A549 (cell line): ENCODE results near the gene OVOL2. TPM values are rescaled to one million over a fixed set of nuclear protein-coding genes. Genes with fewer than 3 reads are reported as not detected.

Source experiments
- ATAC-seq, 2 experiments: fragments of 200-7000 bp in 1 of 2; fragments of >200 bp in 1 of 2; cut with Nextera tagmentation in 1 of 2; cut with Tn5 transposase in 1 of 2; 3 replicates each; pipeline versions ENCODE4 v1.8.0 to v1.9.1; 2018 to 2020; ENCODE audit warnings: mild to moderate bottlenecking in 1 of 2, moderate library complexity in 1 of 2
- CTCF ChIA-PET: fragments of 300-600 bp; sonication (Branson Sonifier 250); formaldehyde crosslinking; extraction: SDS; loops from one replicate; lab custom pipeline; 2021; ENCODE audit warnings: antibody characterized with exemption, inconsistent platforms; lab: Yijun Ruan, JAX
- POLR2A ChIA-PET: fragments of 350-600 bp; formaldehyde crosslinking; extraction: SDS; loops from one replicate; lab custom pipeline; 2021; ENCODE audit warnings: antibody characterized with exemption, inconsistent platforms; lab: Yijun Ruan, JAX
- DNase-seq, 2 experiments: peaks; one replicate each; pipeline versions ENCODE4 v3.0.0 to v3.0.0-alpha.2; 2011 to 2016; ENCODE audit warnings: low read depth in 1 of 2, low spot score in 1 of 2
- FAIRE-seq: peaks from 2 replicates; lab custom pipeline; 2011; peaks lifted over from hg19 to GRCh38; lab: Jason Lieb, UNC
- H3K27ac ChIP-seq, 2 experiments: fragments of >200 bp; sonication (Bioruptor Twin); formaldehyde crosslinking; 3 replicates each; pipeline ENCODE4 v1.5.1; 2016 to 2017
- H3K4me1 ChIP-seq: fragments of >200 bp; sonication (Bioruptor Twin); formaldehyde crosslinking; 3 replicates; pipeline ENCODE4 v1.6.1; 2016
- H3K4me2 ChIP-seq: fragments of >200 bp; sonication (Bioruptor Twin); formaldehyde crosslinking; 3 replicates; pipeline ENCODE4 v1.6.1; 2016
- H3K4me3 ChIP-seq: fragments of >200 bp; sonication (Bioruptor Twin); formaldehyde crosslinking; 3 replicates; pipeline ENCODE4 v1.5.1; 2016
- H3K9me3 ChIP-seq: fragments of >200 bp; sonication (Bioruptor Twin); formaldehyde crosslinking; 3 replicates; pipeline ENCODE4 v1.6.1; 2016
- CEBPB ChIP-seq, 2 experiments: fragments of >200 bp in 1 of 2; sonication (Bioruptor Twin) in 1 of 2; formaldehyde crosslinking in 1 of 2; IDR thresholded peaks; 2 replicates each; pipeline ENCODE4 v1.6.1; 2012 to 2016
- EHMT2 ChIP-seq: fragments of 200-600 bp; sonication (generic); IDR thresholded peaks from 2 replicates; pipeline ENCODE4 v1.6.1; 2016; ENCODE audit warnings: antibody characterized with exemption, low read depth, mild to moderate bottlenecking, moderate library complexity
- ESRRA ChIP-seq: fragments of 150-350 bp; IDR thresholded peaks from 2 replicates; pipeline ENCODE4 v1.6.1; 2014; ENCODE audit warnings: mild to moderate bottlenecking, low read length, borderline replicate concordance
- GATA3 ChIP-seq: IDR thresholded peaks from 2 replicates; pipeline ENCODE4 v1.6.1; 2012; ENCODE audit warnings: borderline replicate concordance
- HOXB13 ChIP-seq: fragments of 250-450 bp; sonication (Bioruptor Pico); IDR thresholded peaks from 2 replicates; pipeline ENCODE4 v1.5.0; 2020; ENCODE audit warnings: low read depth, mild to moderate bottlenecking, moderate library complexity
- JUN ChIP-seq, 2 experiments: fragments of >200 bp; sonication (Bioruptor Twin); formaldehyde crosslinking; IDR thresholded peaks; 2 replicates in 1 of 2; 3 replicates in 1 of 2; pipeline ENCODE4 v1.6.1; 2016 to 2017
- MAFK ChIP-seq: fragments of 450-650 bp; IDR thresholded peaks from 2 replicates; pipeline ENCODE4 v1.6.1; 2014; ENCODE audit not compliant: partially characterized antibody
- NFE2L2 ChIP-seq: fragments of 150-350 bp; conservative IDR thresholded peaks from 2 replicates; pipeline ENCODE4 v1.6.1; 2014; ENCODE audit warnings: low read length
- NPAS2 ChIP-seq: fragments of 250-450 bp; sonication (Bioruptor Pico); IDR thresholded peaks from 2 replicates; pipeline ENCODE4 v1.8.0; 2022; ENCODE audit warnings: mild to moderate bottlenecking, moderate library complexity, borderline replicate concordance
- PHF8 ChIP-seq: fragments of 200-600 bp; sonication (generic); IDR thresholded peaks from 2 replicates; pipeline ENCODE4 v1.6.1; 2016; ENCODE audit warnings: low read depth, mild to moderate bottlenecking, antibody characterized with exemption, moderate library complexity, borderline replicate concordance
- POLR2AphosphoS2 ChIP-seq: conservative IDR thresholded peaks from 2 replicates; pipeline ENCODE4 v1.6.1; 2012; ENCODE audit warnings: low read length, improper control_type of control experiment, inconsistent platforms
- RCOR1 ChIP-seq: fragments of 150-350 bp; IDR thresholded peaks from 2 replicates; pipeline ENCODE4 v1.6.1; 2014; ENCODE audit warnings: antibody characterized with exemption, low read length, low read depth
- SMC3 ChIP-seq: fragments of >200 bp; sonication (Bioruptor Twin); formaldehyde crosslinking; IDR thresholded peaks from 3 replicates; pipeline ENCODE4 v1.6.1; 2018; ENCODE audit warnings: inconsistent platforms
- SREBF2 ChIP-seq: fragments of 450-650 bp; IDR thresholded peaks from 2 replicates; pipeline ENCODE4 v1.6.1; 2014; ENCODE audit warnings: mild to moderate bottlenecking, moderate library complexity
- TFCP2L1 ChIP-seq: fragments of 250-450 bp; sonication (Bioruptor Pico); IDR thresholded peaks from 2 replicates; pipeline ENCODE4 v1.5.0; 2021; ENCODE audit warnings: mild to moderate bottlenecking
- TP53 ChIP-seq: fragments of 250-450 bp; sonication (Bioruptor Pico); IDR thresholded peaks from 2 replicates; pipeline ENCODE4 v1.5.0; 2021; ENCODE audit warnings: mild to moderate bottlenecking, moderate library complexity
- ZNF302 ChIP-seq: fragments of 250-450 bp; sonication (Bioruptor Pico); IDR thresholded peaks from 2 replicates; pipeline ENCODE4 v1.9.0; 2021; ENCODE audit warnings: inconsistent platforms, mild to moderate bottlenecking, moderate library complexity
- ZSCAN20 ChIP-seq: fragments of 250-450 bp; sonication (Bioruptor Pico); IDR thresholded peaks from 2 replicates; pipeline ENCODE4 v1.8.0; 2022; ENCODE audit warnings: mild to moderate bottlenecking, moderate library complexity
- WGBS: methylation state at CpG from one replicate; pipeline ENCODE4 v1.1.6; 2017; ENCODE audit errors: missing lambda C conversion rate; 5-methylcytosine and 5-hydroxymethylcytosine counted together
- polyA plus RNA-seq, 4 experiments: library from polyadenylated mRNA; depleted of rRNA in 3 of 4; stranded (reverse); fragments of >200 nt; fragmentation: RNase III in 1 of 4; extraction: RNeasy Plus Mini Kit Qiagen cat#74134 plus additional on column Dnase treatment in 1 of 4; gene quantifications; 2 replicates in 3 of 4; 3 replicates in 1 of 4; pipeline ENCODE4 v1.2.3, GENCODE V29; 2011 to 2017
- TF ChIP-seq, protein P1 (sequence below): fragments of >200 bp; sonication (Bioruptor Twin); formaldehyde crosslinking; IDR thresholded peaks from 3 replicates; pipeline ENCODE4 v1.5.1; 2016
- TF ChIP-seq, protein P2 (sequence below): fragments of 200-600 bp; sonication (generic); IDR thresholded peaks from 2 replicates; pipeline ENCODE4 v1.6.1; 2016; ENCODE audit warnings: antibody characterized with exemption, mild to moderate bottlenecking, moderate library complexity
- TF ChIP-seq, protein P3 (sequence below): IDR thresholded peaks from 2 replicates; pipeline ENCODE4 v1.6.1; 2012; ENCODE audit warnings: low read depth, borderline replicate concordance
- TF ChIP-seq, protein P4 (sequence below): IDR thresholded peaks from 2 replicates; pipeline ENCODE4 v1.6.1; 2012
- TF ChIP-seq, protein P5 (sequence below): fragments of 450-650 bp; IDR thresholded peaks from 2 replicates; pipeline ENCODE4 v1.6.1; 2014; ENCODE audit warnings: antibody characterized with exemption
- TF ChIP-seq, protein P6 (sequence below): fragments of >200 bp; sonication (Bioruptor Twin); formaldehyde crosslinking; IDR thresholded peaks from 2 replicates; pipeline ENCODE4 v1.6.1; 2016

OVOL2 gene
- polyA plus RNA-seq, 2 of the 4 experiments (the other 2 are of a cell fraction): not detected

DNA sequence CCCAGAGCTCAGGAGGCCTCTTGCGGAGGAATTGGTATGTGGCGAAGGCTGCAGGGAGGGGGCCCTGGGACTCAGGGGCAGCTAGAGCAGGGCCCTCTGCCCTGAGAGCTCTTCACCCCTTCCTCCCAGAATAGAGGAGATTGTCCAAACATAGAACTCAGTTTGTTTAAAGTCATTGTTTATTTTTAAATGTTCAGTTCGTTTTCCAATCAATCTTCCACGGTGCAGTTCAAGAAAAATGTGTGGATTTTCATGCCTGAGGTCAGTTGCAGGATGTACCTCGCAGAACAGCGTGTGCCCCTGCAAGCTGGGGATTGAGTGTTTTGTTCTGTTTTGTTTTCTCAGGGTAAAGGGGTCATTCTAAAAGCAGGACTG is 51.7 kb downstream of the OVOL2 start:
- ChIA-PET POLR2A (no interaction called here), CTCF (interaction anchor here (0.9 kb wide), 1 partner anchor 10 kb away, joined by 5 read pairs; no protein-coding TSS in a partner anchor)
- DNase-seq (no peak), FAIRE-seq (no peak), ATAC-seq (no peak)
- TF ChIP-seq CEBPB (IDR thresholded peaks at IDR 0.05) (no peak), SMC3 (no peak), SREBF2 (no peak)
- TF ChIP-seq, protein P1, sequence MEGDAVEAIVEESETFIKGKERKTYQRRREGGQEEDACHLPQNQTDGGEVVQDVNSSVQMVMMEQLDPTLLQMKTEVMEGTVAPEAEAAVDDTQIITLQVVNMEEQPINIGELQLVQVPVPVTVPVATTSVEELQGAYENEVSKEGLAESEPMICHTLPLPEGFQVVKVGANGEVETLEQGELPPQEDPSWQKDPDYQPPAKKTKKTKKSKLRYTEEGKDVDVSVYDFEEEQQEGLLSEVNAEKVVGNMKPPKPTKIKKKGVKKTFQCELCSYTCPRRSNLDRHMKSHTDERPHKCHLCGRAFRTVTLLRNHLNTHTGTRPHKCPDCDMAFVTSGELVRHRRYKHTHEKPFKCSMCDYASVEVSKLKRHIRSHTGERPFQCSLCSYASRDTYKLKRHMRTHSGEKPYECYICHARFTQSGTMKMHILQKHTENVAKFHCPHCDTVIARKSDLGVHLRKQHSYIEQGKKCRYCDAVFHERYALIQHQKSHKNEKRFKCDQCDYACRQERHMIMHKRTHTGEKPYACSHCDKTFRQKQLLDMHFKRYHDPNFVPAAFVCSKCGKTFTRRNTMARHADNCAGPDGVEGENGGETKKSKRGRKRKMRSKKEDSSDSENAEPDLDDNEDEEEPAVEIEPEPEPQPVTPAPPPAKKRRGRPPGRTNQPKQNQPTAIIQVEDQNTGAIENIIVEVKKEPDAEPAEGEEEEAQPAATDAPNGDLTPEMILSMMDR: no peak
- 75% methylated on average over 6 of the region's 6 CpGs for WGBS
- Histone ChIP-seq H3K4me3 (no peak overlapping the region), H3K4me1 (peaks cover 9% of the 10 kb centered on the region; the same call in 1 of the 3 replicates), H3K9me3 (no peaks in the 10 kb centered on the region), H3K27ac (no peak overlapping the region), H3K4me2 (no peak overlapping the region)

DNA sequence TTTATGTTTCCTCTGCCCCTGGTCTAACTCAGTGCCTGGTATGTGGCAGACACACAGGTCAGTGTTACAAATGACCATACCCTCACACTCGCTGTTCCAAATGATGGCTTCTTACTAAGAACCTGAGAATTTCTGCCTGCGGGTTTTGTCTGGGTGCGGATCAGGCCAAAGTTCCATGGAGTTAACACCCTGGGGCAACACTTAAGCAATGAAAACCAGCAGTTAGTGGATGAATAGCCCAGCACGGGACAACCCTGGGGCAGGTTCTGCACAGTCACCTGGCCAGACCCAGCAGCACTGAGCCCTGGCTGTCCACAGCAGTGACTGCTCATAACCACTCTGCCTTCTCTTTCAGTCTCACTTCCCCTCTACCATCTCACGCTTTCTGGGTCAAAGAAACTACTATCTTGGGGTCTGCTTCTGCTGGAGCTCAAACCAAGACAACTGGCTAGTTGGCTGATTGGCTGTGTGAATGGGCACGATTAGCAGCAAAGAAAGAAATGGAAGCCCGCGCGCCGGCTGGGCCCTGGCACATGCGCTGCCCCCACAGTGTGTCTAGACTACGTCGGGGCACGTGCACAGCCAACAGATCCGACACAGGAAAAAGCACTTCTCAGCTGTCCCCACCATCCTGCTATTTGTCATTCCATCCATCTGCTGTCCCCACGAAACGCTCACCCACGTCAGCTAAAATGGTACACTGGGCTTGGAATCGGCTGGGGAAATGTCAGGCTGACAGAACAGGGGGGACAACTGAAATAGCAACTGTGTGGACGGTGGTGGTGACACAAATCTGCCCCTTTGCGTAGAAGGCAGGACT is 52.3 kb downstream of the OVOL2 start:
- no peak for ATAC-seq
- 82% methylated on average over 21 of the region's 21 CpGs for WGBS
- Histone ChIP-seq H3K4me3 (no peak overlapping the region), H3K9me3 (no peaks in the 10 kb centered on the region), H3K4me1 (peaks cover 9% of the 10 kb centered on the region; the same call in 1 of the 3 replicates), H3K27ac (no peak overlapping the region)
- CTCF ChIA-PET: interaction anchor here (0.9 to 2.0 kb wide), 3 partner anchors 8 to 10 kb away, joined by 5 to 13 read pairs (median 7); no protein-coding TSS in a partner anchor
- TF ChIP-seq MAFK (no peak), EHMT2 (no peak), SREBF2 (no peak), GATA3 (no peak), NPAS2 (no peak), HOXB13 (CRISPR knock-in tag) (no peak), RCOR1 (no peak), POLR2AphosphoS2 (no peak)
- TF ChIP-seq, protein P2, sequence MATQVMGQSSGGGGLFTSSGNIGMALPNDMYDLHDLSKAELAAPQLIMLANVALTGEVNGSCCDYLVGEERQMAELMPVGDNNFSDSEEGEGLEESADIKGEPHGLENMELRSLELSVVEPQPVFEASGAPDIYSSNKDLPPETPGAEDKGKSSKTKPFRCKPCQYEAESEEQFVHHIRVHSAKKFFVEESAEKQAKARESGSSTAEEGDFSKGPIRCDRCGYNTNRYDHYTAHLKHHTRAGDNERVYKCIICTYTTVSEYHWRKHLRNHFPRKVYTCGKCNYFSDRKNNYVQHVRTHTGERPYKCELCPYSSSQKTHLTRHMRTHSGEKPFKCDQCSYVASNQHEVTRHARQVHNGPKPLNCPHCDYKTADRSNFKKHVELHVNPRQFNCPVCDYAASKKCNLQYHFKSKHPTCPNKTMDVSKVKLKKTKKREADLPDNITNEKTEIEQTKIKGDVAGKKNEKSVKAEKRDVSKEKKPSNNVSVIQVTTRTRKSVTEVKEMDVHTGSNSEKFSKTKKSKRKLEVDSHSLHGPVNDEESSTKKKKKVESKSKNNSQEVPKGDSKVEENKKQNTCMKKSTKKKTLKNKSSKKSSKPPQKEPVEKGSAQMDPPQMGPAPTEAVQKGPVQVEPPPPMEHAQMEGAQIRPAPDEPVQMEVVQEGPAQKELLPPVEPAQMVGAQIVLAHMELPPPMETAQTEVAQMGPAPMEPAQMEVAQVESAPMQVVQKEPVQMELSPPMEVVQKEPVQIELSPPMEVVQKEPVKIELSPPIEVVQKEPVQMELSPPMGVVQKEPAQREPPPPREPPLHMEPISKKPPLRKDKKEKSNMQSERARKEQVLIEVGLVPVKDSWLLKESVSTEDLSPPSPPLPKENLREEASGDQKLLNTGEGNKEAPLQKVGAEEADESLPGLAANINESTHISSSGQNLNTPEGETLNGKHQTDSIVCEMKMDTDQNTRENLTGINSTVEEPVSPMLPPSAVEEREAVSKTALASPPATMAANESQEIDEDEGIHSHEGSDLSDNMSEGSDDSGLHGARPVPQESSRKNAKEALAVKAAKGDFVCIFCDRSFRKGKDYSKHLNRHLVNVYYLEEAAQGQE: no peak
- TF ChIP-seq, protein P3, sequence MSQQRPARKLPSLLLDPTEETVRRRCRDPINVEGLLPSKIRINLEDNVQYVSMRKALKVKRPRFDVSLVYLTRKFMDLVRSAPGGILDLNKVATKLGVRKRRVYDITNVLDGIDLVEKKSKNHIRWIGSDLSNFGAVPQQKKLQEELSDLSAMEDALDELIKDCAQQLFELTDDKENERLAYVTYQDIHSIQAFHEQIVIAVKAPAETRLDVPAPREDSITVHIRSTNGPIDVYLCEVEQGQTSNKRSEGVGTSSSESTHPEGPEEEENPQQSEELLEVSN: no peak
- TF ChIP-seq, all 56 proteins: peak for 0
- POLR2A ChIA-PET: no interaction called here
- FAIRE-seq (no peak), DNase-seq (no peak)
- H3K4me2 ChIP-seq: no peak overlapping the region

DNA sequence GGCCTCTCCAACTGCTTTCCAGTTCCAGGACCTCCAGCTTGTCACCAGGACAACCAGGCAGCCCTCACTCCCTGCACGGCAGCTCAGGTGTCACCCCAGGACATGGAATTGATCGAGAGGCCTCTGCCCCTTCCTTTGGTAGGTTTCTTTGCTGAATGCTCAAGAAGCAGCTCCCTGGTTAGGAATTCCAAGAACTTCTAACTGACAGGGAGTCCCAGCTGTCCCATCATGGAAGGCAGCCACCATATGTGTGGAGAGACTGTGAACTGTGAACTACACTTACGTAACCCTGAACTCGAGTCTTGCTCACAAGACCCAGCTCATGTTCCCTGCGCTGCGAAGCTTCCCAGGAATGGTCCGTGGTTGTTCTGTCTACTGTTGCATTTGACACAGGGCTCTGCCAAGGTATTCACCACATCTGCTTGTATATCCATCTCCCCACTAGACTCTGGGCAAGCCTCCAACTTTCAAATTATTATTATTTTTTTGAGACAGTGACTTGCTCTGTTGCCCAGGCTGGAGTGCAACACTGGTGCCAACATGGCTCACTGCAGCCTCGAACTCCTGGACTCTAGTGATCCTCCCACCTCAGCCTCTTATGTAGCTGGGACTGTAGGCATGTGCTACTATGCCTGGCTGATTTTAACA is 53.2 kb downstream of the OVOL2 start:
- DNase-seq (no peak), FAIRE-seq (no peak), ATAC-seq (no peak)
- Histone ChIP-seq H3K9me3 (no peaks in the 10 kb centered on the region), H3K4me2 (no peak overlapping the region), H3K4me3 (no peak overlapping the region), H3K4me1 (peaks cover 9% of the 10 kb centered on the region; the same call in 1 of the 3 replicates), H3K27ac (no peak overlapping the region)
- ChIA-PET POLR2A (interaction anchor here (0.5 kb wide), 1 partner anchor 19 kb away, joined by 3 read pairs; no protein-coding TSS in a partner anchor), CTCF (interaction anchor here (1.7 to 2.0 kb wide), 2 partner anchors 9 kb away, joined by 7 to 13 read pairs; no protein-coding TSS in a partner anchor)
- 80% methylated on average over 8 of the region's 8 CpGs for WGBS
- TF ChIP-seq ESRRA: no peak
- no peak for TF ChIP-seq PHF8
- TF ChIP-seq TFCP2L1 (CRISPR knock-in tag): no peak
- no peak for TF ChIP-seq ZNF302 (CRISPR knock-in tag)
- TF ChIP-seq ZSCAN20 (CRISPR knock-in tag): no peak
- TF ChIP-seq TP53 (CRISPR knock-in tag): no peak
- TF ChIP-seq, protein P4, sequence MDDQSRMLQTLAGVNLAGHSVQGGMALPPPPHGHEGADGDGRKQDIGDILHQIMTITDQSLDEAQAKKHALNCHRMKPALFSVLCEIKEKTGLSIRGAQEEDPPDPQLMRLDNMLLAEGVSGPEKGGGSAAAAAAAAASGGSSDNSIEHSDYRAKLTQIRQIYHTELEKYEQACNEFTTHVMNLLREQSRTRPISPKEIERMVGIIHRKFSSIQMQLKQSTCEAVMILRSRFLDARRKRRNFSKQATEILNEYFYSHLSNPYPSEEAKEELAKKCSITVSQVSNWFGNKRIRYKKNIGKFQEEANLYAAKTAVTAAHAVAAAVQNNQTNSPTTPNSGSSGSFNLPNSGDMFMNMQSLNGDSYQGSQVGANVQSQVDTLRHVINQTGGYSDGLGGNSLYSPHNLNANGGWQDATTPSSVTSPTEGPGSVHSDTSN: no peak
- TF ChIP-seq JUN (IDR thresholded peaks at IDR 0.05): no peak
- no peak for TF ChIP-seq NFE2L2
- TF ChIP-seq, protein P5, sequence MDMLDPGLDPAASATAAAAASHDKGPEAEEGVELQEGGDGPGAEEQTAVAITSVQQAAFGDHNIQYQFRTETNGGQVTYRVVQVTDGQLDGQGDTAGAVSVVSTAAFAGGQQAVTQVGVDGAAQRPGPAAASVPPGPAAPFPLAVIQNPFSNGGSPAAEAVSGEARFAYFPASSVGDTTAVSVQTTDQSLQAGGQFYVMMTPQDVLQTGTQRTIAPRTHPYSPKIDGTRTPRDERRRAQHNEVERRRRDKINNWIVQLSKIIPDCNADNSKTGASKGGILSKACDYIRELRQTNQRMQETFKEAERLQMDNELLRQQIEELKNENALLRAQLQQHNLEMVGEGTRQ: no peak
- no peak for TF ChIP-seq GATA3
- TF ChIP-seq, protein P6, sequence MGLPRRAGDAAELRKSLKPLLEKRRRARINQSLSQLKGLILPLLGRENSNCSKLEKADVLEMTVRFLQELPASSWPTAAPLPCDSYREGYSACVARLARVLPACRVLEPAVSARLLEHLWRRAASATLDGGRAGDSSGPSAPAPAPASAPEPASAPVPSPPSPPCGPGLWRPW: no peak
